HG03280 (cell line): ENCODE data around the gene TESK1.
"Not testable (repeated sequence)": the region's sequence is repeated elsewhere in the genome, so short reads cannot be mapped to it uniquely, and the experiment has no call there.

Experiments used
- ATAC-seq: cut with Tn5 transposase; IDR thresholded peaks from one replicate; pipeline ENCODE4 v1.9.1; 2021; ENCODE audit warnings: mild to moderate bottlenecking, moderate library complexity; ENCODE audit not compliant: unreplicated experiment

The TESK1 gene

GRCh38 chr9:35612066-35612465 is 7.0 kb downstream of the TESK1 start:
- not testable (repeated sequence) for ATAC-seq

GRCh38 chr9:35612843-35613242 is 7.8 kb downstream of the TESK1 start:
- no peak for ATAC-seq

GRCh38 chr9:35615981-35616680 is 11.1 kb downstream of the TESK1 start:
- ATAC-seq, result no peak

- peak; percentile 35 for ATAC-seq
Observed at GRCh38 chr9:35616681-35617459, 11.8 kb downstream of the TESK1 start.

- ATAC-seq, result no peak
Observed at GRCh38 chr9:35617548-35617947, 12.5 kb downstream of the TESK1 start.

GRCh38 chr9:35618325-35618727 is 13.3 kb downstream of the TESK1 start, which contains the start of gene CD72:
Gene CD72 (minus strand): TSS chr9:35618413. CDS start chr9:35618303, 110 bp downstream.
- no peak for ATAC-seq

GRCh38 chr9:35618854-35619799 is 14.1 kb downstream of the TESK1 start:
- peak; percentile 34 for ATAC-seq

- peak; percentile 44 for ATAC-seq
Observed at GRCh38 chr9:35619800-35620158, 14.7 kb downstream of the TESK1 start.

GRCh38 chr9:35627575-35627974 is 22.5 kb downstream of the TESK1 start:
- no peak for ATAC-seq

- no peak for ATAC-seq
Observed at GRCh38 chr9:35628389-35628991, 23.4 kb downstream of the TESK1 start.

GRCh38 chr9:35629597-35629996 is 24.5 kb downstream of the TESK1 start:
- no peak for ATAC-seq

GRCh38 chr9:35635730-35636129 is 30.7 kb downstream of the TESK1 start:
- no peak for ATAC-seq

GRCh38 chr9:35636135-35636876 is 31.2 kb downstream of the TESK1 start:
- ATAC-seq, result no peak

- ATAC-seq, result not testable (repeated sequence)
Observed at GRCh38 chr9:35636877-35637246, 31.8 kb downstream of the TESK1 start.

- not testable (repeated sequence) for ATAC-seq
Observed at GRCh38 chr9:35637427-35637955, 32.4 kb downstream of the TESK1 start.

GRCh38 chr9:35638751-35639150 is 33.7 kb downstream of the TESK1 start:
- not testable (repeated sequence) for ATAC-seq

GRCh38 chr9:35639225-35639624 is 34.2 kb downstream of the TESK1 start:
- not testable (repeated sequence) for ATAC-seq

GRCh38 chr9:35639631-35640030 is 34.6 kb downstream of the TESK1 start:
- no peak for ATAC-seq

- not testable (repeated sequence) for ATAC-seq
Observed at GRCh38 chr9:35640431-35640830, 35.4 kb downstream of the TESK1 start.

- ATAC-seq, result not testable (repeated sequence)
Observed at GRCh38 chr9:35641478-35641877, 36.4 kb downstream of the TESK1 start.
